ENCODE results near the gene FTH1. TPM values are rescaled to one million over a fixed set of nuclear protein-coding genes. Genes with fewer than 3 reads are reported as not detected.

Gene FTH1
- total RNA-seq, 1 experiment from 2014 or later, result 6,804 TPM

DNA sequence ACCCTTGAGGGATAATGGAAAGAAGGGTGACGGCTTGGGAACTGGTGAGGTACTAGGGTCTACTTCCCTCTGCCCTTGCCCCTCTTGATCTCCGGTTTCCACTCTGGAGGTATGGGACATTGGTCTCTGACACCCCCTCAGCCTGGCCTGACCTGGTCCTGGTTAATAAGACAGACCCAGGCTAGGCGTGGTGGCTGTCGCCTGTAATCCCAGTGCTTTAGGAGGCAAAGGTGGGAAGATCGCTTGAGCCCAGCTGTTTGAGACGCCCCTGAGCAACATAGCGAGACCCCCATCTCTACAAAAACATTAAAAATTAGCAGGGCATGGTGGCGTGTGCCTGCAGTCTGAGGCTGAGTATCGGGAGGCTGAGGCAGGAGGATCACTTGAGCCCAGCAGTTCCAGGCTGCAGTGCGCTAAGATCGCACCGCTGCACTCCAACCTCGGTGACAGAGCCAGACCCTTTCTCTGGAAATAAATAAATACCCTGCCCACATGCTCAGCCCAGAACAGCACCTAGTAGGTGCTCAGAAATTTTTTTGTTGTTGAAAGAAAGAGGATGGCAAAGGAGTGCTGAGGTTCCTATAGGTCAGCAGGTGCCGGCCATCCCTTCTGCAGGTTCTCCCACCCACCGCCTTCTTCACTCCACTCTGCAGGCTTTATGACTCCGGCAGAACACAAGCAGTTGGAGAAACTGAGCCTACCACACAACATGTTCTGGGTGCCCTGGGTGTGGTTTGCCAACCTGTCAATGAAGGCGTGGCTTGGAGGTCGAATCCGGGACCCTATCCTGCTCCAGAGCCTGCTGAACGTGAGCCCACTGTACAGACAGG lies 11.0 kb downstream of the FTH1 start:
- TF ChIP-seq, protein P1, sequence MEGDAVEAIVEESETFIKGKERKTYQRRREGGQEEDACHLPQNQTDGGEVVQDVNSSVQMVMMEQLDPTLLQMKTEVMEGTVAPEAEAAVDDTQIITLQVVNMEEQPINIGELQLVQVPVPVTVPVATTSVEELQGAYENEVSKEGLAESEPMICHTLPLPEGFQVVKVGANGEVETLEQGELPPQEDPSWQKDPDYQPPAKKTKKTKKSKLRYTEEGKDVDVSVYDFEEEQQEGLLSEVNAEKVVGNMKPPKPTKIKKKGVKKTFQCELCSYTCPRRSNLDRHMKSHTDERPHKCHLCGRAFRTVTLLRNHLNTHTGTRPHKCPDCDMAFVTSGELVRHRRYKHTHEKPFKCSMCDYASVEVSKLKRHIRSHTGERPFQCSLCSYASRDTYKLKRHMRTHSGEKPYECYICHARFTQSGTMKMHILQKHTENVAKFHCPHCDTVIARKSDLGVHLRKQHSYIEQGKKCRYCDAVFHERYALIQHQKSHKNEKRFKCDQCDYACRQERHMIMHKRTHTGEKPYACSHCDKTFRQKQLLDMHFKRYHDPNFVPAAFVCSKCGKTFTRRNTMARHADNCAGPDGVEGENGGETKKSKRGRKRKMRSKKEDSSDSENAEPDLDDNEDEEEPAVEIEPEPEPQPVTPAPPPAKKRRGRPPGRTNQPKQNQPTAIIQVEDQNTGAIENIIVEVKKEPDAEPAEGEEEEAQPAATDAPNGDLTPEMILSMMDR (conservative IDR thresholded peaks at IDR 0.05), result no peak
- no peak for TF ChIP-seq EZH2 (IDR thresholded peaks at IDR 0.05; ENCODE audit: low read depth)
- Histone ChIP-seq H3K9me3 (ENCODE audit: insufficient read depth, low read depth) (no peaks in the 10 kb centered on the region), H3K27me3 (ENCODE audit: insufficient read depth, low read depth) (no peaks in the 10 kb centered on the region), H4K20me1 (ENCODE audit: insufficient read depth) (no peaks in the 10 kb centered on the region), H3F3A (ENCODE audit: insufficient read depth, low read depth) (peaks cover 40% of the 10 kb centered on the region), H3K36me3 (ENCODE audit: low read depth) (no peaks in the 10 kb centered on the region), H3K4me2 (no peak overlapping the region), H3K9me2 (ENCODE audit: insufficient read depth) (no peaks in the 10 kb centered on the region), H3K27ac (no peak overlapping the region), H3K4me1 (replicated peaks; ENCODE audit: insufficient read depth) (peaks cover 36% of the 10 kb centered on the region), H2AFZ (no peak overlapping the region), H3K79me2 (ENCODE audit: low read depth) (no peaks in the 10 kb centered on the region), H3K4me3 (no peak overlapping the region)
- DNase-seq, result no peak
- POLR2A ChIA-PET (ENCODE audit: unreplicated experiment), result no interaction called here
- no TSS peak for BruUV-seq (replicated peaks)
- CTCF ChIA-PET, result no interaction called here
- intact Hi-C loops (cut with micrococcal nuclease; ENCODE audit: unreplicated experiment), result no loop called here

DNA sequence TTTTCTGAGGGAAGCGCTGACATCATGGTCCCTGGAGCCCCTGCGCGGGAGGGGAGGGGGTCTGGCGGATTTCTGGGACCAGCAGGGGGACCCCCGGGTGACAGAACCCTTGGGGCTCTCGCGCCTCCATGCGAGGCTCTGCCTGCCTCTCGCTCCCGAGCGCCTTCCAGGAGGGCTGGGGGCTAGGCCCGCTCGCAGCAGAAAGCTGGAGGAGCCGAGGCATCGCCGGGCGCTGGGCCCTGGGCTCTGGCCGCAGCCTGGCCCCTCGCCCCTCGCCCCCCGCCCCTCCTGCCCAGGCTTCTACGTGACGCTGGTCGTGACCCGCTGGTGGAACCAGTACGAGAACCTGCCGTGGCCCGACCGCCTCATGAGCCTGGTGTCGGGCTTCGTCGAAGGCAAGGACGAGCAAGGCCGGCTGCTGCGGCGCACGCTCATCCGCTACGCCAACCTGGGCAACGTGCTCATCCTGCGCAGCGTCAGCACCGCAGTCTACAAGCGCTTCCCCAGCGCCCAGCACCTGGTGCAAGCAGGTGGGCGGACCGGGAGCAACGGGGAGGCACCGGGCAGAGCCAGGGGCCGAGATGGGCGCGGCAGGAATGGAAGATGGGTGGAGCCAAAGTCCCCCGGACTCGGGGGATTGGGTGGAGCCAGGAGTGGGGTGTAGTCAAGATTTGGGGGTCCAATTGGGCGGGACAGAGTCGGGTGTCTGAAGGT lies 11.9 kb downstream of the FTH1 start:
- Histone ChIP-seq H3K9me2 (ENCODE audit: insufficient read depth) (no peaks in the 10 kb centered on the region), H3K4me2 (peak overlapping the region; percentile 44), H3K9me3 (ENCODE audit: insufficient read depth, low read depth) (no peaks in the 10 kb centered on the region), H3K27ac (no peak overlapping the region), H3K4me3 (peak overlapping the region; percentile 28; the same call in 1 of the 2 replicates), H3K79me2 (ENCODE audit: low read depth) (no peaks in the 10 kb centered on the region), H3K36me3 (ENCODE audit: low read depth) (no peaks in the 10 kb centered on the region), H3K4me1 (replicated peaks; ENCODE audit: insufficient read depth) (peaks cover 32% of the 10 kb centered on the region), H3K27me3 (ENCODE audit: insufficient read depth, low read depth) (no peaks in the 10 kb centered on the region), H2AFZ (0 out of 2 replicates have a peak overlapping the region, but pooled peaks have one; percentile 25), H3F3A (ENCODE audit: insufficient read depth, low read depth) (peaks cover 39% of the 10 kb centered on the region), H4K20me1 (ENCODE audit: insufficient read depth) (no peaks in the 10 kb centered on the region)
- intact Hi-C loops (cut with micrococcal nuclease; ENCODE audit: unreplicated experiment), result no loop called here
- no peak for DNase-seq
- BruUV-seq (replicated peaks), result no TSS peak
- ChIA-PET CTCF (interaction anchor here (1.1 kb wide), 1 partner anchor 126 kb away, joined by 3 read pairs; no protein-coding TSS in a partner anchor), POLR2A (ENCODE audit: unreplicated experiment) (interaction anchor here (0.5 to 1.1 kb wide), 3 partner anchors 12 to 798 kb away, joined by 3 to 4 read pairs (median 3); partner anchors contain the start of genes FTH1 and ZBTB3)
- TF ChIP-seq EZH2 (IDR thresholded peaks at IDR 0.05; ENCODE audit: low read depth), result no peak
- TF ChIP-seq, protein P1 (conservative IDR thresholded peaks at IDR 0.05), result no peak

DNA sequence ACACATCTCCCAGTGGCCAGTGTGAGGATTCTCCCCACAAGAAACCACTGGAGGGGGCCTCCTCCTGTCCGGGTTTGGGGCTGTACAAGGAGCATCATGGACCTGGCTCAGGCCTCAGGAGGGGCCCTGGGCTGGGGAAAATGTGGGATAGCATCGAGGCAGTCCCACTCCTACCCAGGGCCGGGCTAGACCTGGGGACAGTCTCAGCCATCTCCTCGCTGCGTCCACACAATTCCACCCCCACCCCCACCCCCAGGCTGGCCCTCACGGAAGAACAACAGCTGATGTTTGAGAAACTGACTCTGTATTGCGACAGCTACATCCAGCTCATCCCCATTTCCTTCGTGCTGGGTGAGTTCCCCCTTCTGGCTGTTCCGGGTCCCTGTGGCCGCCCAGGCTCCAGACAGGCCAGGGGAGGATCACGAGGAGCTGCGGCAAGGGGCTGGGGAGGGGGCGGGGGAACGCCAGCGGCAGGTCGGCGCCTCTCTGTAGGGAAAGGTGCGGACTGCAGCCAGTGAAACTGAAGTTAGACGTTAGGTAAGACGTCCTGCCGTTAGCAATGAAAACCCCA lies 12.5 kb downstream of the FTH1 start:
- Histone ChIP-seq H3K4me1 (replicated peaks; ENCODE audit: insufficient read depth) (peaks cover 32% of the 10 kb centered on the region), H2AFZ (0 out of 2 replicates have a peak overlapping the region, but pooled peaks have one; percentile 25), H3K27ac (no peak overlapping the region), H3K4me2 (peak overlapping the region; percentile 44), H3K9me2 (ENCODE audit: insufficient read depth) (no peaks in the 10 kb centered on the region), H4K20me1 (ENCODE audit: insufficient read depth) (no peaks in the 10 kb centered on the region), H3F3A (ENCODE audit: insufficient read depth, low read depth) (peaks cover 37% of the 10 kb centered on the region), H3K27me3 (ENCODE audit: insufficient read depth, low read depth) (no peaks in the 10 kb centered on the region), H3K79me2 (ENCODE audit: low read depth) (no peaks in the 10 kb centered on the region), H3K36me3 (ENCODE audit: low read depth) (no peaks in the 10 kb centered on the region), H3K4me3 (peak overlapping the region; percentile 28; the same call in 1 of the 2 replicates), H3K9me3 (ENCODE audit: insufficient read depth, low read depth) (no peaks in the 10 kb centered on the region)
- peak in 1 of 2 experiments; percentile 55 for DNase-seq
- no TSS peak for BruUV-seq (replicated peaks)
- TF ChIP-seq, protein P1 (conservative IDR thresholded peaks at IDR 0.05), result no peak; the same call in 1 of the 2 replicates
- no peak for TF ChIP-seq EZH2 (IDR thresholded peaks at IDR 0.05; ENCODE audit: low read depth)
- CTCF ChIA-PET, result interaction anchor here (1.1 kb wide), 1 partner anchor 127 kb away, joined by 3 read pairs; no protein-coding TSS in a partner anchor
- POLR2A ChIA-PET (ENCODE audit: unreplicated experiment), result interaction anchor here (0.5 to 1.1 kb wide), 5 partner anchors 13 to 799 kb away, joined by 3 to 4 read pairs (median 3); partner anchors contain the start of genes FTH1 and ZBTB3
- intact Hi-C loops (cut with micrococcal nuclease; ENCODE audit: unreplicated experiment), result no loop called here

Data from PC-9 (cell line).